Measurements from ENCODE around the gene NOXO1.

The NOXO1 gene

DNA sequence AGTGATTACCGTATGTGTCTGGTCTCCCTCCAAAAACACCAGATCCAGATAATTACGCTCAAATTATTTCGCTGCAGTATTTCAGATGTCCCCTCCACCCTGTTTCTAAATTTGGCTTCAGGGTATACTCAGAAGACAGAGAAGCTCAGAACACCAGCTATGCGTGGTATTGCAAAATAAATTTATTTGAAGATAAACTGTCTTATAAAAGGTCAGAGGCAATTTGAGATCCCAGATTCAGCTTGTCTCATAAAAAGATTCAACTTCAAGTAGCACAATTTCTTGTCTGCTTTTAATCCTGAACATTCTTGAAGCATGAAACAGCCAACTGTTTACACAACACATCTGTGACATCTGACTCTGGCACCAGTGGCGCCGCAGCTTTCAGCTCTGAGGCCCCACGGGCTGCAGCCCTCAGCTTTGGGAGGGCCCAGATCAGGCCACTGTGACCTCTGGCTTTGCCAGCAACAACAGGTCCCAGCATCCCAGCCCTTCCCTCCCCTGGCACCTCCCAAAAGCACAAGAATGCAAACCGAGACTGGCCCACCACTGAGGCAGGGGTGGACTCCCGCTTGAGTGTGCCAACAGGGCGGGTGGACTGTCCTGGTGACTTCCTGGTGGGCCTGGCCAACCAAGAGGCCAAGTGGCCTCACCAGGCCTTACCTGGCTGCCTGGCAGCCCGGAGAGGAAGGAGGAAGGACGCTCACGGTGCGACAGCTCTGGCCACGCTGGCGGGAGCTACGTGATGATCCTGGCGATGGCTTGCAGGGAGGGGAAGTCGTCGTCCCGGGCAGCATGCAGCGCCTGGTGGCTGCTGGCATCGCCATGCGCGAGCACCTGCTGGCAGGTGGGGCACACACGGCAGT lies 16.5 kb upstream of the NOXO1 start:
- no peak for DNase-seq (ENCODE audit: low read depth)

DNA sequence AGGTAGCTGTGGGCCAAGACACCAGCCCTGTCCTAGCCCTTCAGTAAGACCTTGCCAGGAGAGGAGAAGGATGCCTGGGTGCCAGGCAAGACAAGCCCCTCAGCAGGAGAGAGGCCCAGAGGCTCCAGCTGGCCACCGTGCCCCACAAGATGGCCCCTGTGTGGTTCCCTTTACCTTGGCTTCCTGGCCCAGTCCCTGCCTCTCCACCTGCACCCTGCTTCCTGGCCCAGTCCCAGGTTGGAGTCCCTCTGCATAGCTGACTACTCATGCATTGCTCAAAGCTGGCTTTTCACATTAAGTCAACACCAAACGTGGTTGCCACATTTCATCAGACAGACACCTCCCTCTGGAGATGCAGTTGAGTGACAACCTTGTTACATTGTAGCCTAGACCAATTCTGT lies 12.5 kb upstream of the NOXO1 start:
- no peak for DNase-seq (ENCODE audit: low read depth)

DNA sequence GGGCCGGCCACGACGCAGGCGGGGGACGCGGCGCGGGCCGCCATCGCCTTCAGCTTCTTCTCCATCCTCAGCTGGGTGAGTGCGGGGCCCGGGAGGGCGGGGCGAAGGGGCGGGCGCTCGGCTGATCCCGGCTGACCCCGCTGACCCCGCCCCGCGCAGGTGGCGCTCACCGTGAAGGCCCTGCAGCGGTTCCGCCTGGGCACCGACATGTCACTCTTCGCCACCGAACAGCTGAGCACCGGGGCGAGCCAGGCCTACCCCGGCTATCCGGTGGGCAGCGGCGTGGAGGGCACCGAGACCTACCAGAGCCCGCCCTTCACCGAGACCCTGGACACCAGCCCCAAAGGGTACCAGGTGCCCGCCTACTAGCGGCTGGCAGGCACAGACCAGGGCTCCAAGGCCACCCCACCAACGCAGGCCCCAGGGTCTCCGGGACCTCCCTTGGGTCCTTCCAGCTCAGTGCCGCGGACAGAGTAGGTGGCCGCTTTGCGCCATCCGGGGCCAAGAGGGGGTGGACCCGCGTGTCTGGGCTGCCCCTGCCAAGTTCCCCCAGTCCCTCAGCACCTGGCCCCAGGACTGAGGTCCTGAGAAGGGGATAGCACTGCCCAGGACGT lies 11.5 kb upstream of the NOXO1 start:
- no peak for DNase-seq (ENCODE audit: low read depth)

DNA sequence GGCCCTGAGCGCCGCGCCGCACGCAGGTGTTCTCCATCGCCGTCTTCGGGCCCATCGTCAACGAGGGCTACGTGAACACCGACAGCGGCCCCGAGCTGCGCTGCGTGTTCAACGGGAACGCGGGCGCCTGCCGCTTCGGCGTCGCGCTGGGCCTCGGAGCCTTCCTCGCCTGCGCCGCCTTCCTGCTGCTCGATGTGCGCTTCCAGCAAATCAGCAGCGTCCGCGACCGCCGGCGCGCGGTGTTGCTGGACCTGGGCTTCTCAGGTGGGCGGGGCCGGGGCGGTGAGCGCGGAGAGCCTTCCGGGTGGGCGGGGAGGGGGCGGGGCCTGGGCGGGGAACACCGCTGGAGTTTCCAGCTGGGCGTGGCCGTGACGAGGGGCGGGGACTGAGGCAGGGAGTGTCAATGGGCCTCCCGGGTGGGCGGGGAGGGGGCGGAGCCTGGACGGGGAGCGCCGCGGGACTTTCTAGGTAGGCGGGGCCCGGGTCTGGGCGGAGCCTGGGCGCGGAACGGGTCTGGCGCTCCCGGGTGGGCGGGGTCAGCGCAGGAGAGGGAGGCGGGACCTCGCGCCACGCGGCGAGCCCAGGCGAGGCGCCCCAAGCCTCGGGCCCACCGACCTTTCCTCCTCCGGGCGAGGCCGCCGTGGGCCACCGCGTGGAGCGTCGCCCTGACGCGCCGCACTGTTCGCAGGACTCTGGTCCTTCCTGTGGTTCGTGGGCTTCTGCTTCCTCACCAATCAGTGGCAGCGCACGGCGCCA lies 10.9 kb upstream of the NOXO1 start:
- DNase-seq (ENCODE audit: low read depth) = peak; percentile 84

DNA sequence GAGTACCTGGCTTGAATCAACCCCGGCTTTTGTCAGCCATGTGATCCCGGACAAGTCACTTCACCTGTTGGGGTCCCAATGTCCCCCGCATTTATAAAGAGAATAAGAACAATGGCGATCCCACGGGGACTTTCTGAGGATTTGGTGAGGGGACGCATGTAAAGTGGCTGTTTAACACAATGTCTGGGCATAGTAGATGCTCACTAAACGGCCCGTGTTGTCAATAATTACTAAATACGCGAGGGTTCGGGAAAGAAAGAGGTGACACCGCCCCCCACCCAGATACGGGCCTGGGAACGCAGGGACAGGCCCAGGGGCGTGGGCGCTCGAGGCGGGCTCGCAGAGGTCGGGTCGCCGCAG lies 10.3 kb upstream of the NOXO1 start:
- DNase-seq (ENCODE audit: low read depth) = no peak

DNA sequence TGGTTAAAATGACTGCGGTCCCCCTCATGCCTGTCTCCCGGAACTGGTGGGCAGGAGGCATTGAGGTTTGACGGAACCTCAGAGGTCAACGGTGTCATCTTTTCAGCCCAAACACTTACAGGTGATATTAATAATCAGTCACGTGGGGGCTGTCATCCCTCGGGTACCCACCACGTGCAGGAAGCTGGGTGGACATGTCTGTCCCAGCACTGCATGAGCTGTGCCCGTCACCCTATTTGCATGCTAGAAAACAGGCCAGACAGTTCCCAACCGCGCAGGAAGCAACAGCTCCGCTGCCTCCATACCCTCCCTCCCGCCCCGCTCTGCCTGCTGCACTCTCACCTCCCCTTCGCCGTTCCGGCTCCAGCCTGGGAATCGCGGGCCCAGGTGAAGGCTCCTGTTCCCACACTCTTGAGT lies 9.9 kb upstream of the NOXO1 start:
- DNase-seq (ENCODE audit: low read depth) = no peak

GRCh38 chr16:1990351-1991134 lies 9.3 kb upstream of the NOXO1 start:
- DNase-seq (ENCODE audit: low read depth) = no peak

DNA sequence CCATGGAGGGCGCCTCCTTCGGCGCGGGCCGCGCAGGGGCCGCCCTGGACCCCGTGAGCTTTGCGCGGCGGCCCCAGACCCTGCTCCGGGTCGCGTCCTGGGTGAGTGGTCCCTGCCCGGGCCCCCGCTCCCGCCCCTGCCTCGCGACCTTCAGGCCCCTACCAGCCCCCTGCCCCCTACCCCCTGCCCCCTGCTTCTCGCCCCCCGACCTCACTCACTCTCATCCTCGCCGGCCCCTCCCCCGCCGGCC lies 8.8 kb upstream of the NOXO1 start:
- DNase-seq (ENCODE audit: low read depth) = no peak

DNA sequence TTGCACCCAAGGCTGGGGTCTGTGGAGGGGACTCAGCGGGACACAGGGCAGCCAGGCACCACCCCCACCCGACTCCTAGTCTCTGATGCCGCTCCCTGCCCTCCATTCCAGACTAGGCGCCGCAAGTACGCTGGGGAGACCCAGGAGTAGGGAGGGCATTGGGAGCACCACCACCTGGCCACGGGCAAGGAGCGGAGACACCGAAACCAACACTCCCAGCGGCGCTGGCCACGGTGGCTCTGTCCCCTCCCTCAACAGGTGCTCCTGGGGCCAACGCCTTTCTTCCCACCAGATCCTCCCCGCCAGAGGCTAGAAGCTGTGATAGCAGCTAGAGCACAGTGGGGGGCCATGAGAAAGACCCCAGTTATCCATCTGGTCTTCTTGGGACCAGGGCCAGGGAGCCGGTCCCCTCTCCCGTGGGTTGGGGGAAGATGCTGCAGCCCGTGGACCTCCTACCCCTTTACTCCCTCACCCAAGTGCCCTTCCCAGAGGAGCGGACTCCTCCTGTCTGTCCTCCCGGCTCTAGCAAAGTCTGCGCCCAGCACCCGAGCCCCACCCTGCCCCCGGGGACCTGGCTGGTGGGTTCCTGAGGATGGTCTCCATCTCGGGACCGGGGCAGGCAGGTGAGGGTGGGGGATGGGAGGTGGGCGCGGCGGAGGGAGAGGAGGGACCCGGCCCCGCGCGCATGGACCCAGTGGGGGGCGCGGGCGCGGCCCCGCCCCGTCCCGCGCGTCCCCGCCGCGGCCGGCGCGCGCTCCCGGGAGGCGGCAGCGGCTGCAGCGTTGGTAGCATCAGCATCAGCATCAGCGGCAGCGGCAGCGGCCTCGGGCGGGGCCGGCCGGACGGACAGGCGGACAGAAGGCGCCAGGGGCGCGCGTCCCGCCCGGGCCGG lies 8.2 kb upstream of the NOXO1 start, which contains the start of gene SYNGR3:
Gene SYNGR3, plus strand, starts transcription at position 762 of the 892 bp plus-strand sequence. CDS start 133 bp downstream, outside the sequence.
- no peak for DNase-seq (ENCODE audit: low read depth)

DNA sequence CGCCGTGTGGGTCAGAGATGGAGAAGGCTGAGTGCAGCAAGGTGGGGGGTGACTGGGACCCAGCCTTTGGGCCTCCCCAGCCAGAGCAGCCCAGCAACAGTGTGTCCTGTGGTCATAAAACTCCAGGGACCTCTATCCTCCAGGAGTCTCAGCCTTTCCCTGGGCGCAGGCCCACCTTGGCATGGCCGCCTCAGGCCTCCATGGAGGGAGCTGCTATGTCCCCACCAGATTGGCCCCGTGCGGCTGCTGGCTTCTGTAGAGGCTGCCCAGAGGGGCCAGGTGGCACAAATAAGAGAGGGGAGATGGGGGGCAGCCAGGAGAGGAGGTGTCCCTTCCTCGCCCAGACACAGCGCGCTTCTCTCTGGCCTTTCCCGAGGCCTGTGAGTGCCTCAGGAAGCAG lies 5.9 kb upstream of the NOXO1 start:
- no peak for DNase-seq (ENCODE audit: low read depth)

- DNase-seq (ENCODE audit: low read depth) = no peak
Observed at GRCh38 chr16:1985466-1986150, 4.3 kb upstream of the NOXO1 start.

- no peak for DNase-seq (ENCODE audit: low read depth)
Observed at GRCh38 chr16:1984347-1985225, 3.3 kb upstream of the NOXO1 start.

DNA sequence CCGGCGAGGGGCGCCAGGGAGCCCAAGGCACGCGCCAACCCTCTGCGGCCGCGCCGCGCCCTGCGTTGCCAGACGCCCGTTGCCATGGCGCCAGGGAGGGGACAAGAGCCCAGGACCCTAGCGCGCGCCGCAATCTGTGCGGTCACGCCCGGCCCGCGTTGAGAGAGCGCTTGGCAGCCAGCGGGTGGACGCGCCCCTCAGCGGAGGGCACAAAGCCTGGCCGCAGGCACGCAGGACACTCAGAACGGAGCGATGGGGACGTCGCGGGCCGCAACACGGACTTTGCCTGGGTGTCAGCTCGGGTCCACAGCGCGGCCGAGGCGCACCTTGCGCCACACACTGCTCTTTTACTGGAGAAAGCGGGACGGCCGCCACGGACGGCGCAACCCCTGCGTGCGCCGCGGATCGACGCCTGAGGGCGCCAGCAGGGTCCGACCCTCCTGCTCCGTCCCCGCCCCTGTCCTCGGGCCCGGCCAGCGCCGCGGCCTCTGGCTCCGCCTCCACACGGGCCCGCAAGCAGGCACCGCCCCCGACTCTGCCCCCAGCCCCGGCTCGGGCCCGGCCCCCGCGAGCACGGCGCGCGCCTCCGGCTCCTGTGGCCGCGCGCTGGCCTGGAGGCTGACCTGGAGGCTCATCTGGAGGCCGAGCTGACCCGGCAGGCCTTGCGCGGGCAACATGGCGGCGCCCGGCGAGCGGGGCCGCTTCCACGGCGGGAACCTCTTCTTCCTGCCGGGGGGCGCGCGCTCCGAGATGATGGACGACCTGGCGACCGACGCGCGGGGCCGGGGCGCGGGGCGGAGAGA lies 2.5 kb upstream of the NOXO1 start, which contains the start of gene GFER:
Gene GFER, plus strand, starts transcription at position 650 of the 803 bp plus-strand sequence. Its CDS starts 26 bp downstream, at position 676.
- peak; percentile 86 for DNase-seq (ENCODE audit: low read depth)

- DNase-seq (ENCODE audit: low read depth) = no peak
Observed at GRCh38 chr16:1982991-1983543, 1.8 kb upstream of the NOXO1 start.

GRCh38 chr16:1982013-1982433 lies 754 bp upstream of the NOXO1 start:
- no peak for DNase-seq (ENCODE audit: low read depth)

GRCh38 chr16:1980770-1981087 lies 540 bp downstream of the NOXO1 start:
- no peak for DNase-seq (ENCODE audit: low read depth)

- DNase-seq (ENCODE audit: low read depth) = no peak
Observed at GRCh38 chr16:1980030-1980769, 1.1 kb downstream of the NOXO1 start.
